ENCODE results near the gene LRRC3. TPM values are rescaled to one million over a fixed set of nuclear protein-coding genes. Genes with fewer than 3 reads are reported as not detected.

The LRRC3 gene
- total RNA-seq, 2 donors from 2014 or later: 6.5 to 8.3 TPM

DNA sequence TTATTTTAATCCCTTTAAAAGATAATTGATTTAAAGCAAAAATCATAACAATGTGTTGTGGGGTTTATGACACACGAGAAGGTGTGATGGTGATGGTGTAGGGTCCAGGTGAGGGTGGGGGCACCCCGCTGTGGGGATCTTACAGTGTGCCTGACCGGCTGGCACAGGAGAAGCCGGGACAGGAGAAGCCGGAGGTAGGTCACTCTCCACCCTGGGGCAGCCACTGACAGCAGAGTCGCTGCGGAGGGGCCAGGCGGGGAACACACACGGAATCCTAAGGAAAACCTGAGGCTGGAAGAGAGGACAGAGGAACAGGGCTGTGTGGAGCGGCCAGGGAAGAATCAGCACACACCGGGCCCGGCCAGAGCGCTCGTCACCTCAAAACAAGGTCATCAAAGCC is 4.3 kb upstream of the LRRC3 start:
- DNase-seq (ENCODE audit: low spot score): no peak
- Histone ChIP-seq H3K4me1 (ENCODE audit: control insufficient read depth in 1 of 2, low read depth in 2 of 2) (peaks cover under 1 to 4% of the 10 kb centered on the region in 2 donors), H3K27ac (no peak overlapping the region), H3K27me3 (replicated peaks; ENCODE audit: insufficient read depth) (no peaks in the 10 kb centered on the region), H3K4me3 (no peak overlapping the region), H3K36me3 (no peaks in the 10 kb centered on the region), H3K9me3 (peaks cover 5% of the 10 kb centered on the region)
- TF ChIP-seq, protein P1, sequence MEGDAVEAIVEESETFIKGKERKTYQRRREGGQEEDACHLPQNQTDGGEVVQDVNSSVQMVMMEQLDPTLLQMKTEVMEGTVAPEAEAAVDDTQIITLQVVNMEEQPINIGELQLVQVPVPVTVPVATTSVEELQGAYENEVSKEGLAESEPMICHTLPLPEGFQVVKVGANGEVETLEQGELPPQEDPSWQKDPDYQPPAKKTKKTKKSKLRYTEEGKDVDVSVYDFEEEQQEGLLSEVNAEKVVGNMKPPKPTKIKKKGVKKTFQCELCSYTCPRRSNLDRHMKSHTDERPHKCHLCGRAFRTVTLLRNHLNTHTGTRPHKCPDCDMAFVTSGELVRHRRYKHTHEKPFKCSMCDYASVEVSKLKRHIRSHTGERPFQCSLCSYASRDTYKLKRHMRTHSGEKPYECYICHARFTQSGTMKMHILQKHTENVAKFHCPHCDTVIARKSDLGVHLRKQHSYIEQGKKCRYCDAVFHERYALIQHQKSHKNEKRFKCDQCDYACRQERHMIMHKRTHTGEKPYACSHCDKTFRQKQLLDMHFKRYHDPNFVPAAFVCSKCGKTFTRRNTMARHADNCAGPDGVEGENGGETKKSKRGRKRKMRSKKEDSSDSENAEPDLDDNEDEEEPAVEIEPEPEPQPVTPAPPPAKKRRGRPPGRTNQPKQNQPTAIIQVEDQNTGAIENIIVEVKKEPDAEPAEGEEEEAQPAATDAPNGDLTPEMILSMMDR (IDR thresholded peaks at IDR 0.05): no peak
- no peak for ATAC-seq (ENCODE audit: insufficient number of reproducible peaks, low FRiP score, low read depth)

DNA sequence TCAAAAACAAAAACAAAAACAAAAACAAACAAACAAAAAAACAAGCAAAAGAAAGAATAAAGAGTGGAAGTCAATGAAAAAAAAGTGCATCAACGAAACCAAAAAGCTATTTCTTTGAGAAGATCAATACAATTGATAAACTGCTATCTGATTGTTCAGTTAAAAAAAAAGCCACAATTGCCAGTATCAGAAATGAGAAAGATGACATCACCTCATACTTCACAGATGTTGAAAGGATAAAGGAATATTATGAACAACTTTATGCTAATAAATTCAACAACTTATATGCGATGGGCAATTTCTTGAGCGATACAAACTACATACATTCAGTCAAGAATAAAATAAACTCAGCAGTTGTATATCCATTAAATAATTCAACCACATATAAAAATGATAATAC is 2.2 kb upstream of the LRRC3 start:
- no peak for ATAC-seq (ENCODE audit: insufficient number of reproducible peaks, low FRiP score, low read depth)
- H3K4me1 ChIP-seq (ENCODE audit: control insufficient read depth in 1 of 2, low read depth in 2 of 2): peaks cover 3 to 9% of the 10 kb centered on the region in 2 donors

GRCh38 chr21:44454058-44454457 is 1.3 kb upstream of the LRRC3 start:
- H3K27me3 ChIP-seq (replicated peaks; ENCODE audit: insufficient read depth): no peaks in the 10 kb centered on the region
- no peak overlapping the region for H3K4me3 ChIP-seq
- peaks cover 3 to 9% of the 10 kb centered on the region in 2 donors for H3K4me1 ChIP-seq (ENCODE audit: control insufficient read depth in 1 of 2, low read depth in 2 of 2)
- no peak for DNase-seq (ENCODE audit: low spot score)
- no peak for ATAC-seq (ENCODE audit: insufficient number of reproducible peaks, low FRiP score, low read depth)
- no peaks in the 10 kb centered on the region for H3K36me3 ChIP-seq
- TF ChIP-seq, protein P1 (IDR thresholded peaks at IDR 0.05): no peak
- no peak overlapping the region for H3K27ac ChIP-seq
- H3K9me3 ChIP-seq: peaks cover 5% of the 10 kb centered on the region

More for the DNA sequence above, 2.2 kb upstream of the LRRC3 start:
- H3K36me3 ChIP-seq: no peaks in the 10 kb centered on the region
- TF ChIP-seq, protein P1 (IDR thresholded peaks at IDR 0.05): no peak
- H3K4me3 ChIP-seq: no peak overlapping the region
- H3K9me3 ChIP-seq: peaks cover 5% of the 10 kb centered on the region
- H3K27ac ChIP-seq: no peak overlapping the region
- DNase-seq (ENCODE audit: low spot score): no peak
- H3K27me3 ChIP-seq (replicated peaks; ENCODE audit: insufficient read depth): no peaks in the 10 kb centered on the region

- H3K9me3 ChIP-seq: peaks cover 5% of the 10 kb centered on the region
- H3K4me1 ChIP-seq (ENCODE audit: control insufficient read depth in 1 of 2, low read depth in 2 of 2): peaks cover 3 to 9% of the 10 kb centered on the region in 2 donors
- peak overlapping the region; percentile 80 for H3K4me3 ChIP-seq
- DNase-seq (ENCODE audit: low spot score) (no peak), ATAC-seq (ENCODE audit: insufficient number of reproducible peaks, low FRiP score, low read depth) (no peak)
- H3K36me3 ChIP-seq: no peaks in the 10 kb centered on the region
- H3K27me3 ChIP-seq (replicated peaks; ENCODE audit: insufficient read depth): no peaks in the 10 kb centered on the region
- TF ChIP-seq, protein P1 (IDR thresholded peaks at IDR 0.05): no peak
- no peak overlapping the region for H3K27ac ChIP-seq
Measured at GRCh38 chr21:44455524-44456213, 359 bp downstream of the LRRC3 start.

- ATAC-seq (ENCODE audit: insufficient number of reproducible peaks, low FRiP score, low read depth) (no peak), DNase-seq (ENCODE audit: low spot score) (no peak)
- Histone ChIP-seq H3K4me1 (ENCODE audit: control insufficient read depth in 1 of 2, low read depth in 2 of 2) (peaks cover 3 to 9% of the 10 kb centered on the region in 2 donors), H3K4me3 (peak overlapping the region; percentile 80), H3K9me3 (peaks cover 5% of the 10 kb centered on the region), H3K27me3 (replicated peaks; ENCODE audit: insufficient read depth) (no peaks in the 10 kb centered on the region), H3K36me3 (no peaks in the 10 kb centered on the region), H3K27ac (no peak overlapping the region)
- TF ChIP-seq, protein P1 (IDR thresholded peaks at IDR 0.05): no peak
Measured at GRCh38 chr21:44456214-44456914, 1.1 kb downstream of the LRRC3 start.
